Transverse colon (tissue), 4 donors: ENCODE results near the gene SH3PXD2B.

ENCODE experiments used
- POLR2A ChIP-seq: fragments of 450-650 bp; IDR thresholded peaks from one replicate; pipeline ENCODE4 v1.6.1; 2016; ENCODE audit warnings: antibody characterized with exemption, mild to moderate bottlenecking, moderate library complexity
- POLR2AphosphoS5 ChIP-seq, 3 donors: sonication (generic); formaldehyde crosslinking; IDR thresholded peaks; one replicate each; pipeline ENCODE4 v1.6.1; 2016; ENCODE audit warnings: antibody characterized with exemption in 3 of 3
- TF ChIP-seq, protein P1 (sequence below), 5 experiments: fragments of 200-600 bp in 3 of 5; fragments of 450-650 bp in 2 of 5; sonication (generic) in 3 of 5; IDR thresholded peaks; 1 replicate in 2 of 5; 2 replicates in 3 of 5; pipeline ENCODE4 v1.5.1; 2016 to 2017; ENCODE audit warnings: antibody characterized with exemption in 5 of 5, inconsistent platforms in 3 of 5, mild to moderate bottlenecking in 2 of 5, moderate library complexity in 1 of 5

- TF ChIP-seq, protein P1, sequence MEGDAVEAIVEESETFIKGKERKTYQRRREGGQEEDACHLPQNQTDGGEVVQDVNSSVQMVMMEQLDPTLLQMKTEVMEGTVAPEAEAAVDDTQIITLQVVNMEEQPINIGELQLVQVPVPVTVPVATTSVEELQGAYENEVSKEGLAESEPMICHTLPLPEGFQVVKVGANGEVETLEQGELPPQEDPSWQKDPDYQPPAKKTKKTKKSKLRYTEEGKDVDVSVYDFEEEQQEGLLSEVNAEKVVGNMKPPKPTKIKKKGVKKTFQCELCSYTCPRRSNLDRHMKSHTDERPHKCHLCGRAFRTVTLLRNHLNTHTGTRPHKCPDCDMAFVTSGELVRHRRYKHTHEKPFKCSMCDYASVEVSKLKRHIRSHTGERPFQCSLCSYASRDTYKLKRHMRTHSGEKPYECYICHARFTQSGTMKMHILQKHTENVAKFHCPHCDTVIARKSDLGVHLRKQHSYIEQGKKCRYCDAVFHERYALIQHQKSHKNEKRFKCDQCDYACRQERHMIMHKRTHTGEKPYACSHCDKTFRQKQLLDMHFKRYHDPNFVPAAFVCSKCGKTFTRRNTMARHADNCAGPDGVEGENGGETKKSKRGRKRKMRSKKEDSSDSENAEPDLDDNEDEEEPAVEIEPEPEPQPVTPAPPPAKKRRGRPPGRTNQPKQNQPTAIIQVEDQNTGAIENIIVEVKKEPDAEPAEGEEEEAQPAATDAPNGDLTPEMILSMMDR (IDR thresholded peaks at IDR 0.05), result no peak
- no peak for TF ChIP-seq POLR2AphosphoS5 (IDR thresholded peaks at IDR 0.05)
- no peak for TF ChIP-seq POLR2A
Observed at GRCh38 chr5:172299916-172300439, 154.3 kb downstream of the SH3PXD2B start.
